Sigmoid colon (tissue), 4 donors: ENCODE results near the gene ZNF507.

Experiments used
- CTCF ChIP-seq, 4 experiments: fragments of 450-650 bp in 3 of 4; fragments of 200-600 bp in 1 of 4; IDR thresholded peaks; one replicate each; pipeline ENCODE4 v1.5.1; 2016 to 2019; ENCODE audit warnings: antibody characterized with exemption in 4 of 4, mild to moderate bottlenecking in 3 of 4, moderate library complexity in 2 of 4
- EP300 ChIP-seq, 4 donors: sonication (generic); formaldehyde crosslinking; IDR thresholded peaks; one replicate each; pipeline ENCODE4 v1.6.1; 2017; ENCODE audit warnings: antibody characterized with exemption in 4 of 4

DNA sequence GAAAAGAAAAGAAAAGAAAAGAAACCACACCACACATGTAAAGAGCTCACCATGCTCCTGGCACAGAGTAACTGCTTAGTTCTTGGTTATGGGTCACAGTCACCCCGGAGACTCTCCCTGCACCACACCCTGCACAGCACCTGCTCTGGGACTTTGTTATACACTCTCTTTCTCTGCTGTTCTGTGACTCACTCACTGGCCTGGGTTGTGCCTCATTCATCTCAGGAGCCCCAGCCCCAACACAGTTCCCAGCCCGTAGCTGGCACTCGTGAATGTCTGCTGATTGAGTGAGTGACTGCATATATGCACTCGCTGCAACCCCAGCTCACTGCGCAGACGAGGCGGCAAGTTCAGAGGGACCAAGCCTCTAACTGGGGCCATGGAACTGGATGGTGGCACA is 22.9 kb upstream of the ZNF507 start:
- TF ChIP-seq CTCF (IDR thresholded peaks at IDR 0.05) (no peak), EP300 (IDR thresholded peaks at IDR 0.05) (no peak)
